ENCODE measurements around the gene OTOR. TPM values are rescaled to one million over a fixed set of nuclear protein-coding genes. Genes with fewer than 3 reads are reported as not detected.

Gene OTOR
- total RNA-seq, 3 donors from 2014 or later, result not detected

GRCh38 chr20:16708602-16709001 is 39.6 kb upstream of the OTOR start:
- TF ChIP-seq POLR2AphosphoS5 (IDR thresholded peaks at IDR 0.05) (no peak), CTCF (IDR thresholded peaks at IDR 0.05) (no peak), POLR2A (IDR thresholded peaks at IDR 0.05) (no peak)
- DNase-seq (ENCODE audit: low spot score in 2 of 2), result no peak
- Histone ChIP-seq H3K36me3 (no peaks in the 10 kb centered on the region), H3K4me1 (no peaks in the 10 kb centered on the region), H3K27me3 (no peaks in the 10 kb centered on the region), H3K9me3 (no peaks in the 10 kb centered on the region), H3K27ac (no peak overlapping the region), H3K4me3 (no peak overlapping the region)
- intact Hi-C loops (cut with DNase I; ENCODE audit: low total_unique reads), result no loop called here

GRCh38 chr20:16709017-16709416 is 39.1 kb upstream of the OTOR start:
- Histone ChIP-seq H3K27ac (no peak overlapping the region), H3K9me3 (no peaks in the 10 kb centered on the region), H3K27me3 (no peaks in the 10 kb centered on the region), H3K4me3 (no peak overlapping the region), H3K36me3 (no peaks in the 10 kb centered on the region), H3K4me1 (no peaks in the 10 kb centered on the region)
- DNase-seq (ENCODE audit: low spot score in 2 of 2), result no peak
- TF ChIP-seq POLR2AphosphoS5 (IDR thresholded peaks at IDR 0.05) (no peak), CTCF (IDR thresholded peaks at IDR 0.05) (no peak), POLR2A (IDR thresholded peaks at IDR 0.05) (no peak)
- intact Hi-C loops (cut with DNase I; ENCODE audit: low total_unique reads), result no loop called here

- DNase-seq (ENCODE audit: low spot score in 2 of 2), result no peak
- no peak overlapping the region for H3K4me3 ChIP-seq
- no peaks in the 10 kb centered on the region for H3K9me3 ChIP-seq
- TF ChIP-seq POLR2A (IDR thresholded peaks at IDR 0.05) (no peak), CTCF (IDR thresholded peaks at IDR 0.05) (no peak), POLR2AphosphoS5 (IDR thresholded peaks at IDR 0.05) (no peak)
- H3K27me3 ChIP-seq, result no peaks in the 10 kb centered on the region
- H3K4me1 ChIP-seq, result no peaks in the 10 kb centered on the region
- intact Hi-C loops (cut with DNase I; ENCODE audit: low total_unique reads), result no loop called here
- no peaks in the 10 kb centered on the region for H3K36me3 ChIP-seq
- no peak overlapping the region for H3K27ac ChIP-seq
Observed at GRCh38 chr20:16710781-16711180, 37.4 kb upstream of the OTOR start.

GRCh38 chr20:16711661-16712258 is 36.4 kb upstream of the OTOR start:
- no peak for DNase-seq (ENCODE audit: low spot score in 2 of 2)
- Histone ChIP-seq H3K27ac (no peak overlapping the region), H3K4me3 (no peak overlapping the region), H3K27me3 (no peaks in the 10 kb centered on the region), H3K36me3 (no peaks in the 10 kb centered on the region), H3K4me1 (no peaks in the 10 kb centered on the region), H3K9me3 (no peaks in the 10 kb centered on the region)
- intact Hi-C loops (cut with DNase I; ENCODE audit: low total_unique reads), result no loop called here
- TF ChIP-seq CTCF (IDR thresholded peaks at IDR 0.05) (no peak), POLR2AphosphoS5 (IDR thresholded peaks at IDR 0.05) (no peak), POLR2A (IDR thresholded peaks at IDR 0.05) (no peak)

GRCh38 chr20:16712511-16712947 is 35.6 kb upstream of the OTOR start:
- intact Hi-C loops (cut with DNase I; ENCODE audit: low total_unique reads), result no loop called here
- DNase-seq (ENCODE audit: low spot score in 2 of 2), result no peak

More at GRCh38 chr20:16712511-16712947, 35.6 kb upstream of the OTOR start:
- no peak overlapping the region for H3K4me3 ChIP-seq
- TF ChIP-seq POLR2AphosphoS5 (IDR thresholded peaks at IDR 0.05), result no peak
- TF ChIP-seq POLR2A (IDR thresholded peaks at IDR 0.05), result no peak
- no peak for TF ChIP-seq CTCF (IDR thresholded peaks at IDR 0.05)
- no peaks in the 10 kb centered on the region for H3K4me1 ChIP-seq
- H3K9me3 ChIP-seq, result no peaks in the 10 kb centered on the region
- H3K27ac ChIP-seq, result no peak overlapping the region
- H3K27me3 ChIP-seq, result no peaks in the 10 kb centered on the region
- H3K36me3 ChIP-seq, result no peaks in the 10 kb centered on the region
